ENCODE results near the gene SOX18. TPM values are rescaled to one million over a fixed set of nuclear protein-coding genes. Genes with fewer than 3 reads are reported as not detected.

SOX18 gene
- polyA plus RNA-seq, 3 donors: 5.6 to 9.0 (median 6.5) TPM

DNA sequence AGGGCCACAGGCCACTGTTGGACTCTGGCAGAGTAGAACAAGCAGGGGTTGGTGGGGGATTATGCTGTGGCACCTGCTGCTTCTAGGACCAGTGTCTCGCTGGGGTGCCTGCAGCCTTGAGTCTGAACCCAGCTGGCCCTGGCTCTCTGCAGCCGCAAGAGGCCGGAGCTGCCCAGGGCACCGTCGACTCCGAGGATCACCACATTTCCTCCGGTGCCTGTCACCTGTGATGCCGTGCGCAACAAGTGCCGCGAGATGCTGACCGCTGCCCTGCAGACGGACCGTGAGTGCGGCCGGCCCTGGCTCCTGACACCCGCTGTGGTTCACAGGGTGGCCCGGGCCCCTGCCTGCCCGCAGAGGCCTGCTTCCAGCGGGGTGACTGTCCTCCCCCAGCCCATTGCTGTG lies 19.8 kb upstream of the SOX18 start:
- DNase-seq (ENCODE audit: low read depth in 3 of 3, low spot score in 2 of 3): no peak

DNA sequence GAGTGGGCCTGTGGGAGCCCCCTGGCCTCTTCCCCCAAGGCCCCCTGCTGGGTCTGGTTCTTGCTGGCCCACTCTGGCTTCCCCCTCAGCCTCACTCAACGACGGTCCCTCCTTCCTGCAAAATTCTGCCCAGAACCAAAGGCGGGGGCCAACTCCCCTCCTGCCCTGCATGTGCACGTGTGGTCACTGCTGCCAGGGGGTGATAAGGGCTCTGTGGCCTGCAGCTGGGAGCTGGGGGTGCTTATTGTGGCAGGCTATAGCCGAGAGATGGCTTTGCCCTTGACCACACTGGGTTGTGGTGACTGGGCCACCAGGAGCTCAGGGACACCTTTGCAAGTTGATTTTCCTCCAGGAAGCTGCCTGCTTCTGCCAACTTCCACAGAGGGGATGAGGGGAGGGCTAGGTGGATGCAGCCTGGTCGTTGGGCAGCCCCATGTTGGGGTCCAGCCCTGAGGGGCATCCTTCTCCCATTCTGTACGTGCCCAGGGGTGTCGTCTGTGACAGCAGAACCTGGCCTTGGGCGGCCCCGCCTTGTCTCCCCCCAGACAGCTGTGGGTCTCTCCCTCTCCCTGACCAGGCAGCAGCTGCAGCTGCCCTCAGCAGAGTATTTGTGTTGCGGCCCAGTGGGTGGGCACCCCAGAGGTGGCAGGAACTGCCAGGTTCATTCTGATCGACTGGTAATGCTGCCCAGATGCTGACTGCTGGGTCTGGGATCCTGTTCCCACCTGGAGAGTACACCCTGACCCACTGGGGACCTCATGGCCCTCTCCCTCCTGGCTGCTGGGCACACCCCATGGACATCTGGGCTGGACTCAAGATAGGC lies 19.2 kb upstream of the SOX18 start:
- DNase-seq (ENCODE audit: low read depth in 3 of 3, low spot score in 2 of 3): no peak

DNA sequence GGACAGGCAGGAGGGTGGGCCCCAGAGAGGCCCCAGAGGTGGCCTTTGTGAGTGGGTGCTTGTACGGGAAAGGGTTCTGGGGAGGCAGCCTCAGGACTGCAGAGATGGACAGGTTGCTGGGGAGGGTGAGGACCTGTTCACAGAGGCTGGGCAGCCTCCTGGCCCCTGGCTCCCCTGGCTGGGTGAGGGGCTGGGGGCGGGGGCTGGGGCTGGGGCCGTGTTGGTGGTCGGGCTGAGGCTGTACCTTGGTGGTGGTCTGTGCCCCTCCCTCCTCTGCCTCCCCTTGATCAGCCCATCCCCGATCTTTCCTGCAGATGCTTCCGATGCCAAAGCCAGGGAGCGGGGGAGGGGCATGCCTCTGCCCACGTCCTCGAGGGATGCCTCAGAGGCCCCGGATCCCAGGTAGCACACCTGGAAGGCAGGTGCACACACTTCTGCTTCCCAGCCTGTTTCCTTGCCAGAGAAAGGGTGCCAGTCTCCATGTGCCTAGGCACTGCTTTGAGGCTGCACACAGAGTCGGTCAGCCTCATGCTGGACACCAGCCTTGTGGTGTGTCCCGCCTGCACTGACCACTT lies 18.4 kb upstream of the SOX18 start:
- no peak for DNase-seq (ENCODE audit: low read depth in 3 of 3, low spot score in 2 of 3)

DNA sequence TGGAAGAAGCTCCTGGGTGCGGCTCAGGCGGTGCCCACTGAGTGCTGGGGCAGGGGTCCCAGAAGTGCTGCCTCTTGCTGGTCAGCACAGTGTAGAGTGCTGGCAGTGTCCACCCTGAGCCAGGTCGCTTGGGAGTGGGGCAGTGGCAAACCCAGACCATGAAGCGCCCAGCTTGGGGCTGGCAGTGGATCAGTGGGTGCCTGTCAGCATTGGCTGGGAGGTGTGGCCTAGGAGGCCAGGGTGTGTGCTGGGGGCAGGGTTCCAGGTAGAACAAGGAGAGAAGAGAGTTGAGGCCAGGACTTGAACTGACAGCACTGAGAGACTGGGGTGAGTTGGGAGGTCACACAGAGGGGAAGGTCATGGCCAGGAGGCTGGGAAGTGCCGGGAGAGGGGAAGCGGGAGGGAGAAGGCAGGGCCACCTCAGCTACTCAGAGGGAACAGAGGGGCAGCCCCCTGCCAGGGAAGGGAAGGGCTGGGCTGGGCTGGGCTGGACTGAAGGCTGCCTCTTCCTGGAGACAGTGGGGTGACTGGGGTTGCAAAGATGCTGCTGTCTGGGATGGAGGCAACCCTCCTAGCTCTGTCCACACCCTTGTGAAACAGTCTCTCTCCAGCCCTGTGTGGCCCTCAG lies 17.7 kb upstream of the SOX18 start:
- DNase-seq (ENCODE audit: low read depth in 3 of 3, low spot score in 2 of 3): no peak

DNA sequence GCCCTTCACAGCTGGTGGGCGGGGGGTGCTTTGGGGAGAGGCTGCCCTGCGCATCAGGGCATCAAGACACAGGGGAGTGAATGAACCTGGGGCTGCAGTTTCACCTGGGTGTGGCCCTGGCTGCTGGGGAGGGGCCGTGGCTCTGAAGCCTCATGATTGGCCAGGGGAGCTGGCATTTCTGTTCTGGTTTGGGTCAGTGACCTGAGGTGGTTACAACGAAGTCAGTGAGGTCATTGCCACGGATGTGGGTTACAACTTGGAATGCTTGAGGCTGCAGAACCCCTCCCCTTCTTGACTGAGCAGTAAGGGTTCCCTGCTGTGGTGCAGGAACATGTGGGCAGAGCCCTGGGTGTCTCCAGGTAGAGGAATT lies 16.5 kb upstream of the SOX18 start:
- no peak for DNase-seq (ENCODE audit: low read depth in 3 of 3, low spot score in 2 of 3)

DNA sequence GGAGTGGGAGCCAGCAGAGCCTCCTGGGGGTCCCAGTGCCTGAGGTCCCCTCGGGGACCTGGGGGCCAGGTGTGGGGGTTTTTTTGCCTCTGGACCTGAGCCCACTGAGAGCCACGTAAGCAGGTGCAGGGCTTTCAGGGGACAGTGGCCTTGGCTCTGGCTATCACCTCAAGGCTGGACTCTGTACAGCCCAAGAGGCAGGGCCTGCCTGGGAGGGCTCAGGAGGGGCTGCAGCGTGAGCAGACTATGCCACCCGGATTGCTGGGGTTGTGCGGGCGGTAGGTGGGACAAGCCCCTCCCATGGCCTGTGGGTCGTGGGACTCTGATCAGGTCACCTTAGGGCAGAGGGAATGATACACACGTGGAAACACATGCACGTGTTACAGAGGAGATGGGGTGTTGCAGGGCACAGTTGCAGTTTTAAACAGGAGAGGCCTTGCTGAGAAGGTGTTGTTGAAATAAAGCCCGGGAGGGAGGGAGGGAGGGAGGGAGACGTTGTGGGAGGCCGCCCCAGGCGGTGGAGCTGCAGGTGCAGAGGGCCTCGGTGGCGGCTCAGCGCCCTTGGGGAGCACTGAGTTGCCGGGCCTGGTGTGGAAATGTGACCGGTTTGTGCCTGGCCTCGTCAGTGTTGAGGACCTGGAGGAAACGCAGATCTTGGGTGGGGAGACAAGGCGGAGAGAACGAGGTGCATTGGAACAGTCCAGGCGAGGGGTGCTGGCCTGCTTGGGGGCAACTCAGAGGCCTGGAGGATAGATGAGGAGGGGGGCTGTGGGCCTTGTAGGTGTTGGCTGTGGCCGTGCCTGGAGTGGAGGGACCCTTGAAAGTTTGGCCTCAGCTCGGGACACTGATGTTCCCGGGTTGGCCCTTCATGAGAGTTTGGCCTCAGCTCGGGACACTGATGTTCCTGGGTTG lies 15.9 kb upstream of the SOX18 start:
- DNase-seq (ENCODE audit: low read depth in 3 of 3, low spot score in 2 of 3): no peak

DNA sequence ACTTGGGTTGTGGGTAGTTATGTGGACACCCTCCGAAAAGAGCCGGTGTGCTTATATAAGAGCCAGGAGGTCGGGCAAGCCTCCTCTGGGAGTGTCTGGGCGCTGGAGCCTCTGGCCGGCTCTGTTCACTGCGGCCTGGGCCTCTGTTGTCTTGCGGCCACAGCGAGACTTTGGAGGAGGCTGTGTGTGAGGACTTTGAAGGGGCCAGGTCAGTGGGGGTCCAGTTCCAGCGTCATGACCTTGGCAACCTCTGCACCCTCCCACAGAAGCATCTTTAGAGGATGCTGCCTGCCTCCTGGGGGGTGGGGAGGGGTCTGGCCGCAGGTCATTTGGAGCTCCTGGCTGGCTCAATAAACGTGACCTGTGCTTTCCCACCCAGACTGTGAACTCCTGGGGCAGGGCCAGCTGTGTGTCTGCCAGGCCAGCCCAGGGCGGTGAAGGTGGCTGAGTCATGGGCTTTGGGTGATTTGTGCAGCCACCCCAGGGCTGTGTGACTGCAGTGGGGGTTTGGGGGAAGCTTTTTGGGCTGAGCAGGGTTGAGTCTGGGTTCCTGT lies 14.8 kb upstream of the SOX18 start:
- DNase-seq (ENCODE audit: low read depth in 3 of 3, low spot score in 2 of 3): no peak

DNA sequence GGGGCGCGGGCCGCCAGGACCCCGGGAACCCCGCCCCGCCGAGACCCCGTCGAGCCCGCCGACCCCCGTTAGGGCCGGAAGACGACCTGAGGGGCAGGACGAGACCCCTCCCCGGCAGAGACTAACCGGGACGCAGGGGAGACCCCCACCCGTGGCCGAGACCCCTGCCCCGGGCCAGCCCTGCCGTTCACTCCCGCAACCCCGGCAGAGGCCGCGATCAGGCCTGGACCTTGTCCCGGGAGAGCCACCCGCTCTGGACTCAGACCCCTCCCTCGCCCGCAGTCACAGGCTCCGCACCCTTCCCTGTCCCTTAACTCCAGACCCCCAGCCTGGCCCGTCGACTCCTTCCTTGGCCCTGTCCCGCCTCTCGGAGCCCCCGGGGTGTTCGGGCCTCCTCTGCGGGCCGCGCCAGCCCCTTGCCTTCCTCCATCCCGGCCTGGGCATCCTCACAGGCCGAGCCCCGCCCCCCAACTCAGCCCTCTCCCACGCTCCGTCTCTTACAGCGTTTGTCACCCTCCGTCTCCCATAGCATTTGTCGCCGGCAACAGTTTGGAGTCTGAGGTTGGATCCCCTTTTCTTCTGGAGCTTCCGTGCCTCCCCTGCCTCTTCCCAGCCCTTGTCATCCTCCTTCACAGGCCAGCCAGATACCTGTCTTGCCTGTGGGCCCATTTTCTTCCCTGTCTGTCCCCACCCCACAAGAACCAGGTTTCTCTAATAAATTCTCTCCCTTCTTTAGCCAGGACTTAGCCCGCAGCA lies 14.1 kb upstream of the SOX18 start:
- DNase-seq (ENCODE audit: low read depth in 3 of 3, low spot score in 2 of 3): no peak

DNA sequence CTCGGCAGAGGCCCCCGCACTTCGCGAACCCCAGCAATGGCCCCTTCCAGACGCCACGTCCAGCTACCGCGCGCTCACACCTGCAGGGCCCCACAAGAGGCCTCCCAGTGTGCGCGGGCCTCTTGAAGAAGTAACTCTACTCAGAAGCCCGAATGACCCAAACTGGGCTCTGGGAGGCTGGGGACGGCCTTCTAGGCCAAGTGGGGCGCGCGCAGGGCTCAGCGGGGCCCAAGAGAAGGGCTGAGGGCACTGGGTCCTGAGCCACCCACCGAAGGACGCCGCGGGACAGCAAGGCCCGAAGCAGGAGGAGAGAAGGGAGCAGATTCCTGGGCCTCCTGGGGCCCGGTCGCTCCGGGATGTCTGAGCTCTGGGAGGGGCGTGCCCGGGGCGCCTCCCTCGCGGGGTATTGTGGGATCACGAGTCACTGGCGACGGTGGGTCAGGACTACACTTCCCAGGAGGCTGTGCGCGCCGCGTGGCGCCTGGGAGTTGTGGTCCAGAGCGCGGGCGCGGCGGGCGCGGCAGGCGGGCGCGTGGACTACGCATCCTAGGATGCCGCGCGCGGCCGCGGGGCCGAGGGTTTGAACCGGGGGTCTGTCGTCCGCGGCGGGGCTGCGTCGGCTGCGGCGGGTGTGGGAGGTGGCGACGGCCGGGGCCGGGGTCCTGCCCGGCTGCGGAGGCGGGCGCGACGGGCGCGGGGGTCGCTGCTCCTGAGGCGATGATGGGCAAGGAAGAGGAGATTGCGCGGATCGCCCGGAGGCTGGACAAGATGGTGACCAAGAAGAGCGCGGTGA lies 13.4 kb upstream of the SOX18 start, which contains the start of gene TCEA2:
Gene TCEA2 (plus strand): TSS at position 603 of the 793 bp plus-strand sequence. CDS start 115 bp downstream, at position 718.
- peak; percentile 89 to 94 (median 90) for DNase-seq (ENCODE audit: low read depth in 3 of 3, low spot score in 2 of 3)

DNA sequence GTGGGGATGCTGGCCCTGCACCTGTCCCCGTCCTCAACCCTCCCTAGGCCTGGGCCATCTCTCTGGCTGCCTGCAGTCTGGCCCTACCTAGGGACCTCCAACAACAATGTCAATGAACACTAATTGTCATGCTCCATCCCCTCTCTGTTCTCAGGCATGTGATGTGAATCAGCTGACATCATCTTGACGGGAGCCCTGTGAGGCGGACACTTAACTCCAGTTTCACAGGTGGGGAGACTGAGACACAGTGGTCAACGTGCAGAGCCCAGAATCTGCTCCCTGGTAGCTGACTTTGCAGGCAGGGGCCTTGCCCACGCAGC lies 12.8 kb upstream of the SOX18 start:
- DNase-seq (ENCODE audit: low read depth in 3 of 3, low spot score in 2 of 3): no peak

DNA sequence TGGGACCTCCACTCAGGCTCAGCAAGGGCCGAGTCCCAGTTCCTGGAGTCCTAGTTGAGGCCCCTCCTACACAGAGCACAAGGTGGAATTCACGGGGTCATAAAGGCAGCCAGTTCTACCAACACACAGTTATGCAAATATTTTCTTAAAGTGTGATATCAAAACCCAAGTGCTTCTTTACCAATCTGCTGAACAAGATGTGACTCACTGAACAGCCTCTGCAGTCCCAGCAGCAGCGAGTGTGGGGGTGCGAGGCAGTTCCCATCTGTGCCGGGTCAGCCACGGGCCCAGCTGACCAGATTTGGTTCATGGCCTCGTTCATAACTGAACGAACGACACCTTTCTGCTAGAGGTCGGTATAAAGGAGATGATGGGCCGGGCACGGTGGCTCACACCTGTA lies 9.1 kb upstream of the SOX18 start:
- DNase-seq (ENCODE audit: low read depth in 3 of 3, low spot score in 2 of 3): no peak

DNA sequence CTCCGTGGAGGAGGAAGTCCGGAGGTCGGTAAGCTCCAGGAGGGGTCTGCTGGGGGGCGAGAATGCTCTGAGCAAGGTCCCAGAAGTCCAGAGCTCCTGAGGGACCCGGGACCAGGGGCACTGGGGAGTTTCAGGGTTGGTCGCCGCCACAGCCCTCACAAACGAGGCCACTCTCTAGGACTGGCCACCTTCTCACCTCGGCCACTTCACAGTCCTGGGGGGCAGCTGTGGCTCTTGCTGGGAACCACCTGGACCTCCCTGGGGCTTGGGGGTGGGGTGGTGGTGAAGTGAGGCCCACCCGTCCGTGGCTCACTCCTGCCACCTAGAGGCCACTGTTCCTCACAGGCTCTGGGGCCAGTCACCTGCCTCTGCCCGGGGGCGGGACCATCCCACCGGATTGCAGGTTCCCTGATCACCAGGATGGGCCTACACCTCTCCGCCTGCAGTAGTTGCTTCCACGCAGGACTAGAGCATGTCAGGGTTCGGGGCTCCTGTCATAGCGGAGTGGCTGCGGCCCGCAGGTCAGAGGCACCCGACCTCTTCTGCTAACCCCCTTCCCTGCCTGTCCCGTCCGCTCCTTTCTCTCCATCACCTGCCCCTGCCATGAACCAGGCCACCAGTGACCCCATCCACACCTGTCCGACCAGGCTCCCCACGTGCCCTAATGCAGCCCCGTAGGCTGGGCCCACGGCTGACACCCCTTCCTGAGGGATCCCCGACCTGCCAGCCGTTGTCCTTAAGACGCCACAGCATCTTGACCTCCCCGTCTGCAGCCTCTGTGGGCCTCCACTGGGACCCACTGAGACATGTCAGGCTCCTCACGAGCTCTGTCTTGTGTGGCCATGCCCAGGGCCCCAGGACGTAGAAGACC lies 8.4 kb upstream of the SOX18 start:
- DNase-seq (ENCODE audit: low read depth in 3 of 3, low spot score in 2 of 3): peak in 1 of 3 donors; percentile 63

DNA sequence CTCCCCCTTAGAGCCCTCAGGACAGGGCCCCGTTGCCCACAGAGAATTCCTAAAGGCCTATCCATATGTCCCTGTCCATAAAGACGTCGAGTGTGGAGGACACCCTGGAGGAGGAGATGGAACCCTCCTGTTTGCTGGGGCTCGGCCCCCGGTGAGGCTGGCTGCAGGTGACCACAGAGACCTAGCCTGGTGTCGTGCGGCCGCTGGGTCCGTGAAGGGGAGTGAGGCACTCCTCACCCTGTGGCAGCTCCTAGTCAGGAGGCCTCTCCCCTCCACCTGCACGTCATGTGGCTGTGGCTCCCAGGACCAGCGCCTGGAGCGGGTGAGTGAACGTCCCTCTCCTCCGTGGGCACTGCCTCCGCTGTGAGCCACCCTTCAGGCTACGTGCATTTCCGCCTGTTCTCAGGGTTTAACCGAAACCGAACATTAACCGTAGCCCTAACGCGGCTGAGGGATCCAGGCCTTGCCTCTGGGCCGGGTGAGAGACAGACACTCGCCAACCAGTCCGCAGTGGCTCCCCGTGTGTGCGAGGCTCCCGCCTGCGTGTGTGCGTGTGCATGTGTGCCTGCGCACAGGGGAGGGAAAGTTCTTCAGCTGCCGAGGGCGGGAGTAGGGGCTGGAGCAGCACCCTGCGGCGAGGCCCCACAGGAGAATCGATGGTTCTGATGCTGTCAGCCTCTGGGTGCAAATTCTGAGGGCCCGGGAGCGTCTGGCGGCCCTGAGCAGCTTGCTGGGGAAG lies 7.6 kb upstream of the SOX18 start:
- no peak for DNase-seq (ENCODE audit: low read depth in 3 of 3, low spot score in 2 of 3)

DNA sequence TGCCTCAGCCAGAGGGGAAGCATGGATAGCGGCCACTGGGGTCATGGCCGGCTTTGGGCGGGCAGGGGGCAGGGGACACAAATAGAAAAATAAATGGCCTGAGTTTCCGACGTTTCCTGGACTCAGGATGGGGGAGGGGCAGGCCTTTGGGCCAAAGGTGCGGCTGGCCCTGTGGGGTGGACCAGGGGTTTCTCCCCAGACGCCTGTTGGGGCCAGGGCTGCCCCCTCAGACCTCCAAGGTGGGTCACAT lies 7.1 kb upstream of the SOX18 start:
- no peak for DNase-seq (ENCODE audit: low read depth in 3 of 3, low spot score in 2 of 3)

DNA sequence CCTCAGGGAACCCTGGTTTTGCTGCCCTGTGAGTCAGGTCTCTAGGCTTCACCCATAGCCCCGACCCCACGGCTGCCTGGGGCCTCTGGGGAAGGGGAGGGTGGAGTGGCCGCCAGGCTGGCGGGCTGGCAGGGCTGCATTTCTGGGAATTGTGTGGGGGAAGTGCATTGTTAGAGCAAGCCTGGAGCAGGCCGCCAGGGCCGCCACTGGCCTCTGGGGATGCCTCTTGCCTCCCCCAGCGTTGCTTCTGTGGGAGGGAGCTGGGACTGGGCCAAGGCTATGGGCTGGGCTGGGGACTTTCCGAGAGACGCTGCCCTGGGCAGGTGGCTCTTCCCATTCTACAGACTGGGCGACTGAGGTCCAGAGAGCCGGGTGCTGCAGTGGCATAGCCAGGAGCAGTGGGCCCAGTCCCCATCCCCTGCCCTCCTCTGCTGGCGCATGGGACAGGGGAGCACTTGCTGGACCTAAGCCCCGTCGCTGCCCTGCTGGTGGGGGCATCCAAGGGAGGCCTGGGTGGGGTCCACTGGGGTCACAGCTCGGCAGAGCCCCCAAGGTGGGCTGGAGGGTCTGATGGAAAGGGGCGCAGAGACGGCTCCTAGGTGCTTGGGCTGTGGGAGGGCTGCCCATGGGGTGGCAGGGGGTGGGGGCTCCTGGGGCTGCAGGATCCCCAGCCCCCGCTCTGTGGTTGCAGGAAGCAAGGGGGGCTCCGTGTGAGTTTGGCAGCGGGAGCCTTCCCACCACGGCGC lies 6.6 kb upstream of the SOX18 start:
- DNase-seq (ENCODE audit: low read depth in 3 of 3, low spot score in 2 of 3): no peak

DNA sequence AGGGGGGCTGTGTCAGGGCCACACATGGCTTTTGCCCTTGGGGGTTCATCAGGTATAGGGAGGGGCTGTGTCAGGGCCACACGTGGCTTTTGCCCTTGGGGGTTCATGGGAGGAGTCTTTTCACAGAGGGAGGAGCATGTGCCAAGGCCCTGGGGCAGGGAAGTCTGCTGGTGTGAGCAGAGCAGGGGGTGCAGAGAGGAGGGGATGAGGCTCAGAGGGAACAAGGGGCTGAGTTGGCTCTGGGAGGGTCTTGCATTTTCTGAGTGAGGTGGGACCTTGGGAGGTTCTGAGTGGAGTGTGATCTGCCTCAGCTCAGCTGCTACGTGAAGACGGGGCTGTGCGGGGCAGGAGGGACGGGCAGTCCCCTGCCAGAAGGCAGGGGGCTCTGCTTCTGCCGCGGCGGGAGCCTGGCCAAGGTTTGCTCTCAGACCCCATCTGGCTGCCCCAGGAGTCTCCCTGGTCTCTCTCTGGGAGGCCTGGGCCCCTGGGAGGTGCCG lies 6.0 kb upstream of the SOX18 start:
- no peak for DNase-seq (ENCODE audit: low read depth in 3 of 3, low spot score in 2 of 3)

All from right renal cortex interstitium (tissue), 3 donors.